CD4-positive, alpha-beta T cell (primary cell): ENCODE measurements around the gene BOD1. TPM values are rescaled to one million over a fixed set of nuclear protein-coding genes. Genes with fewer than 3 reads are reported as not detected.

Source experiments
- ATAC-seq: fragments of 200-7000 bp; cut with Tn5 transposase; one replicate; pipeline ENCODE4 v1.10.0; 2022; ENCODE audit warnings: mild to moderate bottlenecking; ENCODE audit not compliant: poor library complexity
- CTCF ChIA-PET: fragments of 350-600 bp; sonication (Branson Sonifier 250); formaldehyde crosslinking; loops from one replicate; lab custom pipeline; 2021; ENCODE audit warnings: antibody characterized with exemption, inconsistent platforms; lab: Charles Lee
- POLR2A ChIA-PET: fragments of 350-600 bp; sonication (Branson Sonifier 250); formaldehyde crosslinking; loops from one replicate; lab custom pipeline; 2021; ENCODE audit warnings: antibody characterized with exemption, inconsistent platforms; lab: Charles Lee
- DNase-seq, 14 experiments: peaks; one replicate each; pipeline ENCODE4 v3.0.0-alpha.2; 2013 to 2020; ENCODE audit warnings: mixed read lengths in 2 of 14
- H3K27ac ChIP-seq, 2 donors: one replicate each; pipeline versions ENCODE4 v1.5.1 to v1.7.0; 2013; ENCODE audit warnings: low read length in 2 of 2, low read depth in 1 of 2, mild to moderate bottlenecking in 1 of 2
- H3K27me3 ChIP-seq, 2 experiments: 1 replicate in 1 of 2; 2 replicates in 1 of 2; pipeline versions ENCODE4 v1.6.1 to v1.7.0; 2013; ENCODE audit warnings: low read length in 2 of 2, control low read depth in 1 of 2, mild to moderate bottlenecking in 1 of 2, moderate library complexity in 1 of 2; ENCODE audit not compliant: insufficient read depth in 2 of 2, control insufficient read depth in 1 of 2
- H3K36me3 ChIP-seq: one replicate; pipeline ENCODE4 v1.6.1; 2013; ENCODE audit warnings: low read length, control low read depth; ENCODE audit not compliant: insufficient read depth
- H3K4me1 ChIP-seq: one replicate; pipeline ENCODE4 v1.6.1; 2013; ENCODE audit warnings: low read length, control low read depth; ENCODE audit not compliant: insufficient read depth
- H3K4me3 ChIP-seq: one replicate; pipeline ENCODE4 v1.5.1; 2013; ENCODE audit warnings: mild to moderate bottlenecking, low read length, moderate library complexity
- H3K9me3 ChIP-seq, 2 experiments: 1 replicate in 1 of 2; 2 replicates in 1 of 2; pipeline versions ENCODE4 v1.6.1 to v1.7.0; 2013; ENCODE audit warnings: low read length in 2 of 2, mild to moderate bottlenecking in 2 of 2, control low read depth in 1 of 2, moderate library complexity in 1 of 2; ENCODE audit not compliant: control insufficient read depth in 1 of 2, insufficient read depth in 1 of 2
- H3K27ac Mint-ChIP-seq: one replicate; pipeline ENCODE4 v1.8.0; 2020; ENCODE audit warnings: mixed read lengths
- H3K27me3 Mint-ChIP-seq: one replicate; pipeline ENCODE4 v1.8.0; 2021; ENCODE audit warnings: mixed read lengths
- H3K36me3 Mint-ChIP-seq: one replicate; pipeline ENCODE4 v1.8.0; 2021; ENCODE audit warnings: low read depth, mixed read lengths
- H3K4me1 Mint-ChIP-seq: one replicate; pipeline ENCODE4 v1.8.0; 2021; ENCODE audit warnings: low read depth, mixed read lengths
- H3K4me3 Mint-ChIP-seq: one replicate; pipeline ENCODE4 v1.8.0; 2020; ENCODE audit warnings: mild to moderate bottlenecking, mixed read lengths
- H3K9me3 Mint-ChIP-seq: one replicate; pipeline ENCODE4 v1.8.0; 2020; ENCODE audit warnings: mixed read lengths
- CTCF ChIP-seq: fragments of 200-600 bp; IDR thresholded peaks from one replicate; pipeline ENCODE4 v1.8.0; 2022; ENCODE audit warnings: antibody characterized with exemption, mild to moderate bottlenecking
- intact Hi-C, 2 experiments: fragments of 100-400 bp; cut with DNase I in 1 of 2; cut with micrococcal nuclease in 1 of 2; formaldehyde crosslinking; loops; one replicate each; pipeline versions ENCODE4 v1.15.1 to v1.9.0; 2023 to 2025; cut with DNase I, micrococcal nuclease
- total RNA-seq, 174 experiments: library from RNA in 2 of 174; stranded (reverse) in 2 of 174; gene quantifications; one replicate each; pipeline ENCODE4 v1.2.3 and lab custom pipeline; 2021 to 2026

The BOD1 gene
- total RNA-seq, 2 experiments from 2014 or later, result 20.6 to 20.9 TPM

- no peak for DNase-seq
Measured at GRCh38 chr5:173563246-173563645, 53.2 kb downstream of the BOD1 start.

GRCh38 chr5:173562451-173562850 lies 54.0 kb downstream of the BOD1 start:
- H3K36me3 Mint-ChIP-seq, result no peaks in the 10 kb centered on the region
- H3K4me1 Mint-ChIP-seq, result no peaks in the 10 kb centered on the region
- ATAC-seq (no peak), DNase-seq (no peak)
- Histone ChIP-seq H3K4me1 (no peaks in the 10 kb centered on the region), H3K9me3 (peaks cover 0 to 3% of the 10 kb centered on the region in 2 experiments), H3K27ac (no peak overlapping the region), H3K36me3 (no peaks in the 10 kb centered on the region), H3K4me3 (no peak overlapping the region), H3K27me3 (peaks cover 1 to 4% of the 10 kb centered on the region in 2 experiments)
- TF ChIP-seq CTCF, result no peak
- intact Hi-C loops, result no loop called here
- H3K27me3 Mint-ChIP-seq, result peaks cover 37% of the 10 kb centered on the region
- no peak overlapping the region for H3K4me3 Mint-ChIP-seq
- H3K9me3 Mint-ChIP-seq, result peaks cover 2% of the 10 kb centered on the region
- POLR2A ChIA-PET, result no interaction called here
- CTCF ChIA-PET, result no interaction called here
- H3K27ac Mint-ChIP-seq, result no peak overlapping the region

More at GRCh38 chr5:173563246-173563645, 53.2 kb downstream of the BOD1 start:
- no peak for TF ChIP-seq CTCF
- intact Hi-C loops, result no loop called here
- Mint-ChIP-seq H3K4me1 (no peaks in the 10 kb centered on the region), H3K27ac (no peak overlapping the region), H3K36me3 (no peaks in the 10 kb centered on the region), H3K9me3 (peaks cover 2% of the 10 kb centered on the region), H3K27me3 (peaks cover 33% of the 10 kb centered on the region), H3K4me3 (no peak overlapping the region)
- no peak overlapping the region for H3K27ac ChIP-seq
- no peak overlapping the region for H3K4me3 ChIP-seq
- ChIA-PET POLR2A (no interaction called here), CTCF (no interaction called here)
- peaks cover 0 to 3% of the 10 kb centered on the region in 2 experiments for H3K9me3 ChIP-seq
- no peaks in the 10 kb centered on the region for H3K36me3 ChIP-seq
- ATAC-seq, result no peak
- H3K27me3 ChIP-seq, result peaks cover 0 to 4% of the 10 kb centered on the region in 2 experiments
- no peaks in the 10 kb centered on the region for H3K4me1 ChIP-seq
